Head of caudate nucleus (tissue), 42 donors: ENCODE measurements around the gene ZBTB7C.

ENCODE experiments used
- DNase-seq, 42 donors: peaks; one replicate each; pipeline versions ENCODE4 v3.0.0 to v3.0.0-alpha.2; 2020 to 2021; ENCODE audit warnings: mixed read lengths in 7 of 42
- intact Hi-C: fragments of 100-400 bp; cut with DNase I; formaldehyde crosslinking; loops from one replicate; pipeline ENCODE4 v1.15.0; 2022

The ZBTB7C gene

GRCh38 chr18:48051945-48052840 is 357.0 kb downstream of the ZBTB7C start:
- DNase-seq: no peak
- intact Hi-C loops: loop anchor here (10.0 kb wide), 1 partner anchor 667 kb away; no protein-coding TSS in a partner anchor

GRCh38 chr18:48050176-48050575 is 359.0 kb downstream of the ZBTB7C start:
- intact Hi-C loops: loop anchor here (10.0 kb wide), 1 partner anchor 665 kb away; no protein-coding TSS in a partner anchor
- no peak for DNase-seq

GRCh38 chr18:48049757-48050156 is 359.4 kb downstream of the ZBTB7C start:
- intact Hi-C loops: loop anchor here (10.0 kb wide), 1 partner anchor 665 kb away; no protein-coding TSS in a partner anchor
- DNase-seq: no peak

DNA sequence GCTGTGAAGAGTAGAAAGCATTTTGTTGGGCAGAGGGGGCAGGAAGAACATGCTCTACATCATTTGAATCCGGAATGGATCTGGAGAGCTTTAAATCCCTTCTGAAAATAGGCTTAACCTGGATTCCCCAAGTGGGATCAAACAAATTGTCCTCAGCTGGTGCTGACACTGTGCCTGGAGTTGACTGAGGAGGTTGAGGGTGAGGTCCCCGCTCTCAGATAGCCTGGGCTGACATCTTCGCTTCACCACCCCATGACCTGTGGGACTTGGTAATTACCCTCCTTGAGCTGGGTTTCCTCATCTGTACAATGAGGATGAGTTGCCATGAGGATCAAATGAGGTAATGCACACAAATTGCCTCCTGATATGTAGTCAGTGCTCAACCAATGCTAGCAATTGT is 360.9 kb downstream of the ZBTB7C start:
- no peak for DNase-seq
- intact Hi-C loops: no loop called here

- no peak for DNase-seq
- intact Hi-C loops: no loop called here
These were observed 362.3 kb downstream of the ZBTB7C start for GRCh38 chr18:48046843-48047242.

GRCh38 chr18:48045744-48046143 is 363.4 kb downstream of the ZBTB7C start:
- DNase-seq: no peak
- intact Hi-C loops: no loop called here

DNA sequence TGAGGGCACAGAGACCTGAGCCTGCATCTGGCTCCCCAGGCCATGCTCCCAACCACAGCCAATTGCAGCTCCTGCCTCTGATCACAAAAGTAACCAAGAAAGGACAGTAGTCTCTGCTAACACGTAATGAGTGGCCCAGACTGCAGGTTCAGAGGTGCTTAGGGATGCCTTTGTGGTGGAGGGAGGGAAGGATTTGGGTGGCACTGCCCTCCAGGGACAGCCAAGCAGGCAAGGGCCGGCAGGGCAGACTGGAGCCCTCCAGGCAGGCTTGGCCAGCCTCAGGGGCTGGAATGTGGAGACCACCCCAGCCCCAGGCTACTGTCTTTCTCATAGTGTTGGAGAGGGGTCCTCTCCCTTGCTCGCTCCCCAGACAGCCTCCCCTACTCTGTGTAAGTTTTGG is 364.2 kb downstream of the ZBTB7C start:
- DNase-seq: no peak
- intact Hi-C loops: no loop called here

GRCh38 chr18:48043166-48043565 is 366.0 kb downstream of the ZBTB7C start:
- intact Hi-C loops: no loop called here
- no peak for DNase-seq

- intact Hi-C loops: no loop called here
- DNase-seq: no peak
These were observed 366.8 kb downstream of the ZBTB7C start for GRCh38 chr18:48042431-48042830.

DNA sequence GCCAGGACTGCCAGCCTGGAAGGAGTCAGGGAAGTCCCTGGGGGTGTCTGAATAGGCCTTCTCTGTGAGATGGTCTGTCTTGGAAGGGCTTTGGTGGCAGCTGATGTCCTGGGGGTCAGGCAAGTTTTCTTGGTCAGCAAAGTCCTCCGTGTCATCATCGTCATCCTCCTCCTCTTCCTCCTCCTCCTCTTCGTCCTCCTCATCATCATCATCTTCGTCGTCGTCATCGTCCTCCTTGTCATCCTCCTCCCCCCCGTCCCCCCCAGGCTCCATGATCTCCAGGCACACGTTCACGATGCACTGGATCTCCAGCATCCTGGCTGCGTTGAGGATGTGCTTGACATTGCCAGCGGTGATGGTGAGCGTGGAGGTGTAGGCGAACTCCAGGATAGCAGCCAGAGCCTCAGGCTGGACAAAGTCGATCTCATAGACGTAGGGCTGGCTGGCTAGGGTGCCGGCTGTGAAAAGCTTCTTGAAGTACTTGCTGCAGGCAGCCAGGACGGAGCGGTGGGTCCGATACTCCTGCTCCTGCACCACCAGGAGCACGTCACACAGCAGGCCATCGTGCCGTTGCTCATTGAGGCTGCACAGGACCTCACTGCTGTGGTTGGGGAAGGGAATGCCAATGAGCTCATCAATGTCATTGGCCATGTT is 368.6 kb downstream of the ZBTB7C start:
- intact Hi-C loops: no loop called here

GRCh38 chr18:48039769-48040215 is 369.4 kb downstream of the ZBTB7C start:
- no peak for DNase-seq
- intact Hi-C loops: no loop called here

More for the DNA sequence above, 368.6 kb downstream of the ZBTB7C start:
- no peak for DNase-seq

- intact Hi-C loops: no loop called here
- peak in 2 of 42 donors; percentile 15 to 16 for DNase-seq
These were observed 370.5 kb downstream of the ZBTB7C start for GRCh38 chr18:48038636-48039035.

GRCh38 chr18:48037481-48038271 is 371.5 kb downstream of the ZBTB7C start:
- intact Hi-C loops: no loop called here
- peak in 4 of 42 donors; percentile 9 to 34 (median 20) for DNase-seq

- DNase-seq: peak in 5 of 42 donors; percentile 1 to 33 (median 23)
These were observed 372.4 kb downstream of the ZBTB7C start for GRCh38 chr18:48036641-48037421.

GRCh38 chr18:48036226-48036625 is 373.0 kb downstream of the ZBTB7C start:
- intact Hi-C loops: no loop called here
- peak in 2 of 42 donors; percentile 5 to 19 for DNase-seq

More at GRCh38 chr18:48036641-48037421, 372.4 kb downstream of the ZBTB7C start:
- intact Hi-C loops: no loop called here

GRCh38 chr18:48035556-48035860 is 373.7 kb downstream of the ZBTB7C start:
- intact Hi-C loops: no loop called here
- DNase-seq: peak in 3 of 42 donors; percentile 1 to 18 (median 4)

DNA sequence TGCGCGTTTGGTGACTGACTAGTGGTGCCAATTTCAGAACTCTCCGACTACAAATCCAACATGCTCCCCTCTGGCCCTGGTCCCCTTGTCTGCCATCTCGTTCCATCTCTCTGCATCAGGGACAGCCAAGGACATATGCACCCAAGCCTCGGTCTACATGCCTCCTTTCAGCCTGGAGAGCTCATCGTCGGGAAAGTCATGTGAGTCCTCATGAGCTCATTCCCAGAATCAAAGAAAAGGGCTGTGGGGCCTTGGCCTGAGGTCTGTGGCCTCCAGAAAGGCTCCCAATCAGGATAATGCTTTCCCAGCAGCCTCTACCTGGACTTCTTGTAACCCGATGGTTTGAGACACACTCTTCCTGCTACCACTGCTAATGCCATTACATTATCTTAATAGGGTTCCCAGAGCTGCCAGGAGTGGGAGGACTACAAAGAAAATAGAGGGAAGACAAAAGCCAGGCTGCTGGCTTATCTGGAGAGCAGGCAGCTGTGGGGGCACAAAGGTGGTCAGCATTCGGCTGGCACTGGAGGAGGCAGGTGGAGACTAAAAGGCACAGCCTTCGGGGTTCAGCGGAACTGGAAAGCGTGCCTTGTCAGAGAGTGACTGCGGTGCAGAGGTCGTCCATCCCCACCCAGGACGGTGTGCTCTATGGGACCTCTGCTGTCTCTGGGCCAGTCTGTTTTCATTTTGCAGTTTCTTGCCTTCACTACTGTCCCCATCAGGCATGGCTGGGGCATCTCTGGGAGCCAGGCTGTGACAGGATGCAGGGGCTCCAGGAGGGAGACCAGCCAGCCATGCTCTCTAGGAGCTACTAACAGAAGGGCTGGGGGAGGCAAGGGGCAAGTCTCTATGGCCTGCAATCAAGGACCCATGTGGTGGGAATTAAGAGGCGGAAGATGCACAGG is 374.3 kb downstream of the ZBTB7C start:
- DNase-seq: peak in 3 of 42 donors; percentile 16 to 24 (median 20)
- intact Hi-C loops: loop anchor here (5.0 kb wide), 1 partner anchor 412 kb away; no protein-coding TSS in a partner anchor
